22Rv1 (cell line): ENCODE measurements around the gene HS1BP3.

Experiments used
- ZFX ChIP-seq: fragments of 450-650 bp; IDR thresholded peaks from 2 replicates; pipeline ENCODE4 v1.6.1; 2017; ENCODE audit warnings: antibody characterized with exemption, borderline replicate concordance
- TF ChIP-seq, protein P1 (sequence below): fragments of 450-650 bp; IDR thresholded peaks from 2 replicates; pipeline ENCODE4 v1.5.1; 2017; ENCODE audit warnings: mild to moderate bottlenecking

DNA sequence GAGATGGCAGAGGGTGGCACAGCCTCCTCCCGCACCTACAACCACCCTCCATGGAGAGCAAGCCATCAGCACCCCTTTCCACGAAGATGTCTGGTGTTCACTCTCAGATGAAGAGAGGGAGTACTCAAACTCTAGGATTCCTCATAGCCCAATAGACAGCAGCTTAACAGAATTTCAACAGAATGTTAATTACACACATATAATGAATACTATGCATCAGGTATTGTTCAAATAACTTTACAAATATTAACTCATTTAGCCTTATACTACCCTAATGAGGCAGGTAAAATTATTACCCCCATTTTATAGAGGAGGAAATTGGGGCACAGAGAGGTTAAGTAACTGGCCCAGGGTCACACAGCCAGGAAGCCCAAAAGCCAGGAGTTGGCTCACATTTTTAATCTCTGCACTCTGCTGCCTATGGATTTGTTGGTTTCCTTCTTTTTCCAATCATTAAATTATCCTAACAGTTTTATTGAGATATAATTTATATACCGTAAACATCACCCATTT is 39.0 kb downstream of the HS1BP3 start:
- TF ChIP-seq, protein P1, sequence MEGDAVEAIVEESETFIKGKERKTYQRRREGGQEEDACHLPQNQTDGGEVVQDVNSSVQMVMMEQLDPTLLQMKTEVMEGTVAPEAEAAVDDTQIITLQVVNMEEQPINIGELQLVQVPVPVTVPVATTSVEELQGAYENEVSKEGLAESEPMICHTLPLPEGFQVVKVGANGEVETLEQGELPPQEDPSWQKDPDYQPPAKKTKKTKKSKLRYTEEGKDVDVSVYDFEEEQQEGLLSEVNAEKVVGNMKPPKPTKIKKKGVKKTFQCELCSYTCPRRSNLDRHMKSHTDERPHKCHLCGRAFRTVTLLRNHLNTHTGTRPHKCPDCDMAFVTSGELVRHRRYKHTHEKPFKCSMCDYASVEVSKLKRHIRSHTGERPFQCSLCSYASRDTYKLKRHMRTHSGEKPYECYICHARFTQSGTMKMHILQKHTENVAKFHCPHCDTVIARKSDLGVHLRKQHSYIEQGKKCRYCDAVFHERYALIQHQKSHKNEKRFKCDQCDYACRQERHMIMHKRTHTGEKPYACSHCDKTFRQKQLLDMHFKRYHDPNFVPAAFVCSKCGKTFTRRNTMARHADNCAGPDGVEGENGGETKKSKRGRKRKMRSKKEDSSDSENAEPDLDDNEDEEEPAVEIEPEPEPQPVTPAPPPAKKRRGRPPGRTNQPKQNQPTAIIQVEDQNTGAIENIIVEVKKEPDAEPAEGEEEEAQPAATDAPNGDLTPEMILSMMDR = no peak
- TF ChIP-seq ZFX = no peak
